Right kidney (tissue), 1 donor: ENCODE results near the gene NT5C2.
"Not testable (repeated sequence)": the region's sequence is repeated elsewhere in the genome, so short reads cannot be mapped to it uniquely, and the experiment has no call there.

Experiments
- DNase-seq: peaks from one replicate; pipeline ENCODE4 v3.0.0-alpha.2; 2016

Gene NT5C2

DNA sequence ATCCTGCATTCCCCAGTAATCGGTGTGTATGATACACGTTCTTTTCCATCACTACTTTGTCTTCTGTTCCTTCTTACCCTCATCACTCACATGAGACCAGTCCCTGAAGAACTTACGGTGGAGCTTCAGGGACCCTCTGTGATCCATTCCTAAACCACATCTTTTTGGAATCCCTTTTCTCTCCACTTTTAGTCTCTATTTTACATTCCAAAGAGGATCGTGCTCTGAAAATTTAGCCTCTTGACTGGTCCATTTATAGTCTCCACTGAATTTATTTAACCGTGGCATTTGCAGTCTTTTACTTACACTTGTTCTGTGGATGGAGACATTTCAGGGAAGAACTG is 109.1 kb downstream of the NT5C2 start:
- no peak for DNase-seq

DNA sequence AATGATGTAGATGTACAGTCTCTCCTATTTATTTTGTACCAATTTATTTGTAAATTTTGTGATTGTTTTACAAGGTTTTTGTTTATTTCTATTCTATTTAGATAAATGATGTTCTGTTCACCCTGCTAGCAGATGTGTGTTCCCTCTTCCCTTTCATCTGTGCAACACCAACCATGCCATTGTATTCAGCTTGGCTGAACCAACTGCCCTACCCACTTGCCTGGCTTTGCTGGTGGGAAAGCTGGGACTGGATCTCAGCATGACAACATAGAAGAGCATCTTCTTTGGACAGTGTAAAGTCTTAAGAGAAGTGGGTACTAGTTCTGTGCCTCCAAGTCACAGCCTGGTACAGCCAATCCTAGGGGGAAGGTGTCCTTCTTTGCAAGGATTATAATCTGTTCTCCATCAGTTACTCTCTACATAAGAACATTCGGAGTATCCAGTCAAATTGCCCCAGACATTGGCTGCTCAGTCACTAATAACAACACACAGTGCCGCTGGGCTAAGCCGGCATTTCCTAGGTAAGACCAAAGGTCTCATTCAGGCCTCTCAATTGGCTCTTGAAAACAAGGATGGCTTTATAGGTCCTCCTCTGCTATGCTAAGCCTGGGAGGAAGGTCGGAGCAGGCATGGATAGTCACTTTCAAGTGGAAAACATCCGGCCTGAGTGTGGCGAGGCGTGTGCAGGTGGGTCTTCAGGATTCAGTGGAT is 109.7 kb downstream of the NT5C2 start:
- no peak for DNase-seq

DNA sequence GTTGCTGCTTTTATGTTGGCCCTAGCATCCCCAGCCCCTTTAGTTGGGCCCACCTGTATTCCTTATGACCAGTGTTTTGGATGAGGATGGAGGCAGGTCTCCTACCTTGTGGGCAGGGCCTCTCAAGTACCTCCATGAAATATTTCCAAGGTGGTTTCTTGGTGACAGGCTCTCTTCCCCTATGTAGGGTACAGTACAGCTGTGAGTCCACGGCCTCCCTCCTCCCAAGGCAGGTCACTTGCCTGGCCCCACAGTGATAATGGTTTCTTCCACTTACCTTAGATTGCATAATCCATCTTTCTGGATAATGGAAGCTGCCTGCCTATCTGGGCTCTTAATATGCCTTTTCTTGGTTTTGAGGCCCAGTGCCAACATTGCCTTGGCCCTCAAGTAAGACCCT is 110.4 kb downstream of the NT5C2 start:
- no peak for DNase-seq

DNA sequence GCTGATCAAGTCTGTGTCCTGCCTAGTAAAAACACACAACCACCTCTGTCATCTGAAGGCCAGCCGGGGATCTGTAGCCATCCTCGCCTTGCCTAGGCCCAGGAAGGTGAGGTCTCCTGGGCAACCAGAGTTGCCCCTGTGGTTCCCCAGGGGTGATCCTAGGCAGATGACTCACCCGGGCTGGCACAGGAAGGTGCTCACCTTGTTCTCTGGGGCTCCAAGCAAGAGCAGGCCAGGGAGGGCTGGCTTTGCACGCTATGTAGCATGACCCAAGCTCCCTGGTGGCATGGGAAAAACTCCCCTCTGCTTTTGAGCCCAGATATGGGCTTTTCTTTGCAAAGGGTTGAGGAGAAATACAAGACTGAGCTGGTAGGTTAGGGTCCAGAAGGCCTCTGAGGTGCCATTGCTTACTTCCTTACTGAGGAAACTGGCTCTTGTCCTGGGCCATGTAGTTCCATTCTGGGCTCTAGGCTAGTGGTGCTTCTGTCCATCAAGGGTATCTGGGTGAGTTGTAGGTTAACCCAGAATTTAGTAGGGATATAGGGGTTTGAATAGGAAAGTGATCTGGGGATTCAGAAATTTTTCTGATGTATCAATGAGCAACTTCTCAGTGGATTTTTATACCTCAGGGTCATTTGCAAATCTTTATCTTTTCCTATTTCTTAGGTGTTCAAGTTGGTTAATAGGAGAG is 112.0 kb downstream of the NT5C2 start:
- DNase-seq: no peak

DNA sequence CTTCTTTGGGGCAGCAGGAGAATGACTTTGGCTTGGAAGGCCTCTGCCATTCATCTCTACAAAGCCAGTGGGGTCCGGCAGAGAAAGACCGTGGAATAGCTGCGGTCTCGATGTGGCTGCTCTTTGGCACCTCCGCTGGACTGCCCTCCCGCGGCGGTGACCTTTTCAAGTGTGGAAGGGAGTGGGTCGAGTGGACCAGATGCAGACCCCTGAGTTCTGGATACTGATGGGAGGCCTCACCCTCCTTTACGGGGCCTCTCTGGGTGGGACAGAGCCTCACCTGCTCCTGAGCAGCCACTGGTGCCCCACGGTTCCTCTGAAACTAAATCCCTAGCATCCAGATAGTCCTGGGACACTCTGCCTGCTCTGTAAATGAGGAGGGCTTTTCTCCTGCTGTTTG is 113.1 kb downstream of the NT5C2 start:
- no peak for DNase-seq

DNA sequence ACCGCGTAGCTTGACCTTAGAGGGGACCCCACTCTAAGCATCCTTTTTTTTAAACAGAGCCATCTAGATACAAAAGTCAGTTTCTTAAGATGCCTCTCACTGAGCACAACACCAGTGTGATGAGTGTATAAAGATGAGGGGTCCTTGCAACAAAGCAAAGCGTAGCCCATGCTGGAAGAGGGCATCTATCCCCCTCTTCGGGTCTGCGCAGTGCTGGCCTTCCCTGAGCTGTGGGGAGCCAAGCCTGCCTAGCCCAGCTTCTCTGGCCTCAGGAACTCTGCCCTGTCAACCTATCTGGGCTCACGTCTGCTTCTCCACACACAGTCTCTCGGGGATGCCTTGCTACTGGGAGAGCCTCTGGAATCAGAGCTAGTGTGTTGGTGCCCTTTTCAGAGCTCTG is 114.0 kb downstream of the NT5C2 start:
- no peak for DNase-seq

DNA sequence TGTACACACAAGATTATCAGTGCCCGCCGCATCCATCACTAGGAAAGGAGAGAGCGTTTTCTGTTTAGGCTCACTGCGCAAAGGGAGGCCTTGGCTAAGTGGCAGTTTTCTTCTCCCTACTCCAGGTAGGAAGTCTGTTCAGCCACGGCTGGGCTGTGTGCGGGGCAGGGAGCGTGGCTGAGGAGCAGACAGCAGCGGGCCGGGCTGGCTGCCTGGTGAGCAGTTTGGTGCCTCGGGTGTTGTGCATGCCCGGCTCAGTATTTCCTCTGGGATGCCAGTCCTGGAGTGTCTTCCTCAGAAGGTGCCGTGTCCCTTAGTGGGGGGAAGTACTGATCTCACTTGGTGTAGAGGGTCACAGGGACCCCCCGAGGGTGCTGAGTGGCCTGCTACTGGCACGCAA is 114.4 kb downstream of the NT5C2 start:
- no peak for DNase-seq

DNA sequence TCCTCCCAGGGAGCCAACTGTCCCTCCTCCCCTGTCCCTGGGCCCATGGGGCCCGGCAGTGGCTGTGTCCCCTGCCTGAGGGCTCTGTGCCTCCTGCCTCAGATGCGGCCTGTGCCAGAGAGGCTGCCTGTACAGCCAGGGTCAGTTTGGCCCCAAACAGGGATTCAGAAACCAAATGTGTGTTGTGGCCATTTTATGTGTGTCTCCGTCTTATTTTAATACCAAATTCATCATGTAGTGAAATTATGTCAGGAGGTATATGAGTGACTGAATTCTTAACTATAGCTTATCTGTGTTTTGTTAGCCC is 114.8 kb downstream of the NT5C2 start:
- no peak for DNase-seq

DNA sequence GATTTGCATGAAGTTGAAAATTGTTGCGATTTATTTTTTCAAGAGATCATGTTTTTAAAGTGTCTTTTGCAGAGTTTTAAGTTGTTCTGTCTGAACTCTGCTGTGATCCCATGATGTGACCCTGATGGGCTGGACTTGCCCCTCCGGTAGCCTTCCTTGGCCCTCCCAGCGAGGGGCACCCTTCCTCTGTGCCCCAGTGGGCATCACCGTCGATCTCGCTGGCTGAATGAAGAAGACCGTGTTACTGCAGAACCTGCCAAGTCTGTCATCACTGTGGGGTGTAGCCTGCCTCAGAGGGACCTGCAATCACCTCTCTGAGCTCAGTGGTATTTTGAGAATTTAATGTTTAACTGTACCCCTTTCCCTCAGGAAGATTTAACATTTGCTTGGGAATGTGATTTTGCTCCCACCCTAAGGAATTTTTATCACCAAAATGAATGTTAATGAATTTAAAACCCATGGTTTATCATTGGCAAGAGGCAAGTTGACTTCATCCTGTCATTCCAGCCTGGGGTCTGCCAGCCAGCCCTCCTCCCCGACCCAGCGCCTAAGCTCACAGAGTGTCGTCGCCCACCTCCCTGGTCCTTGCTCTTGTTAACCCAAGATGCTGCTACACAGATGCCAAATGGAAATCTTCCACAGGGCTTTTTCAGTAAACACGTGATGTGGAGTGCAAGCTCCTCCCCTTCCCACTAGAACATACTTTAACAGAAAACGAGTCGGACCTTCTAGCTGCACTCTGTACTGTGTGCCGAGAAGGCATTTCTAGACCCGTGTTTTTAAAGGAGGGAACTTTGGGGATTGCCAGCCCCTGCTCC is 115.4 kb downstream of the NT5C2 start:
- no peak for DNase-seq

DNA sequence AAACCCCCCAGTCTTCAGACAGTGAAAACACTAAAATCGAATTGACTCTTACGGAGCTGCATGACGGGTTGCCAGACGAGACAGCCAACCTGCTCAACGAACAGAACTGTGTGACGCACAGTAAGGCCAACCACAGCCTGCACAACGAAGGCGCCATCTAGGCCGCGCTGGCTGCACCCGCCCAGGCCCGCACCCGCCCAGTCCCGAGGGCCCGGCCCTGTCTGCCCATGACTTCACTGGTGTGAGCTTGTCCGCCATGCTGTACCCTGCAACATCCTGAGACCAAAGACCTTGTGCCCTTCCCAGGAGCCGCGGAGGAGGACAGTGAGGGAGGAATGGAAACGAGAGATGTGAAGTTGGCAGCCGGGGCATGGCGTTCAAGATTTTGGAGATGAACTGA is 116.1 kb downstream of the NT5C2 start:
- no peak for DNase-seq

DNA sequence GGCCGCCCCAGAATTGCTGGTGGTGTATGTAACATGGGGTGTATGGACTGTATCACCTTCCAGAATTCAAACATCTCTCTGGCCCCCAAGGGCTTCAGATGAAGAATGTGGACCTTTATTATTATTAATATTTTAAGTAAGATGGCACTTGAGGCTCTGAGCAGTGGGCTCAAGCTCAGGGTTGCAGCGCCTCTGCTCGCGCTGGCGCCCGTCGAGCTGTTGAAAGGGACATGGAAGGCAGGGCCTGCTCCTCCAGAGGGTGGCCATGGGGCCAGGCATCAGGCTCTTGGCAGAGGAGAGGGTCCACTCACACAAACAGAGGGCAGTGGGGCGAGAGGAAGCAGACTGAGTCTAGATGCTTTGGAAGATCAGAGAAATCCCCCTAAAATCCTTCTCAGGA is 120.2 kb downstream of the NT5C2 start:
- no peak for DNase-seq

DNA sequence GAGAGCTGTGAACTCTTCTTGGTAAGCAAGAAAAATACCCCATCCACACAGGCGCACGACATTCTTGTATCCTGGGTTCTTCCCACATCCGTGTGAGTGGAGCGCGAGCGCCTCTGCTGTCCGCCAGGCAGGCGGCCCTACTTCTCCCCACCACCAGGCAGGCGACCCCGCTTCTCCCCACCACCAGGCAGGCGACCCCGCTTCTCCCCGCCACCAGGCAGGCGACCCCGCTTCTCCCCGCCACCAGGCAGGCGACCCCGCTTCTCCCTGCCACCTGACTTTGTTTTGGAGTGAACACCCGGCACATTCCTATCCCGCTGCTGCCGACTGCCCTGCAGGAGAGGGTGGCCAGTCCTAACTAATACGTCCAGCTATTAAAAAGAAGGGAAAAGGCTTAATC is 120.8 kb downstream of the NT5C2 start:
- DNase-seq: no peak

DNA sequence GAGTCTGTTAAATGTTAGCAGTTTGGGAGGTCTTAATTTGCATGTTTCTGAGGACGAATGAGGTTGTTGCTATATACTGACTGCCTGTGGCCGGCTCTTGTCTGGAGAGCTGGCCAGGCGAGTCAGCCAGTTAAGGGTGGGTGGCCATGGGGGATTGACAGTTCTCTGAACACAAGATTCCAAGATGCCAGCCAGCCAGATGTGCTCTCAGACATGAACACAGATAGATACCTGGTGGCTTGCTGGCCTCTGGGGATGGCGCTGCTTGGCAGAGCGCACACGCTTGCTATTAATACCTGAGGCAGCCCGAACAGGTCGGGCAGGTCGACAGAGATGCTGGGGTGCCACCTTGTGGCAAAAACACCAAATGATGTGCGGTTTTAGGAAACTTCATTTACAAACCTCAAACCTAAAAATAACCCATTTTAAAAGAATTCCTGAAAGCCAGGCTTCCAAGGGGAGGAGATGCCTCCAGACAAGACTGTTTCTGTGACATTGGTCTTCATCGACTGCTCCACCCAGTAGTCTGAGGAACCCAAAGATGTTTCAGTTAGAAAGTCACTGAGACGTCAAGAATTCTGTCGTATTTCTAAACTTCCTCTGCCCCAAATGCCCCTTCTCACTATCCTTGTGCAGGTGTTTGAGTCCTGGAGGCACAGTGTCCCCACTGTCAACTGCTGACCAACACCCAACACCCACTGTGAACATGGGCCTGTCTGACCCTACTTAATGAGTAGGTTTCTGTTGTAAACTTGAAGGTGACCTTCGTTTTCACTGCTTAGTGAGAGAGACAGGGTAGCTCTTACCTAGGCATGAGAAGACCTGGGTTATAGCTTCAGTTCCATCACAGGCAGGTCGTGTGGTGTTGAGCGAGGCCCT is 123.4 kb downstream of the NT5C2 start:
- peak; percentile 53 for DNase-seq

DNA sequence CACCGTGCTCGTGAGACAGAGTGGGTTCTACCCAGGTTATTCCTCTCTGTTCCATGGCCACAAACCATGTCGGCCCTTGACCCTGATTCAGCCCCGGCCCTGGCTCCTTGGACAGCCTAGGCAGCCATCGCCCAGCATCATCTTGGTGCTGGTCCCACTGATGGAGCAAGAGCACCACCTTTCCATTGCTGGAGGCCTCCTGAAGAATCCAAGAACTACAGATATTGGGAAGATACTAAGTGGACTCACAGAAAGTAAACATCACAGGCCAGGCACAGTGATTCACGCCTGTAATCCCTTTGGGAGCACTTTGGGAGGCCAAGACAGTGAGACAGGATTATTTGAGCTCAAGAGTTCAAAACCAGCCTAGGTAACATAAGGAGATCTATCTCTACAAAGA is 125.1 kb downstream of the NT5C2 start:
- no peak for DNase-seq

DNA sequence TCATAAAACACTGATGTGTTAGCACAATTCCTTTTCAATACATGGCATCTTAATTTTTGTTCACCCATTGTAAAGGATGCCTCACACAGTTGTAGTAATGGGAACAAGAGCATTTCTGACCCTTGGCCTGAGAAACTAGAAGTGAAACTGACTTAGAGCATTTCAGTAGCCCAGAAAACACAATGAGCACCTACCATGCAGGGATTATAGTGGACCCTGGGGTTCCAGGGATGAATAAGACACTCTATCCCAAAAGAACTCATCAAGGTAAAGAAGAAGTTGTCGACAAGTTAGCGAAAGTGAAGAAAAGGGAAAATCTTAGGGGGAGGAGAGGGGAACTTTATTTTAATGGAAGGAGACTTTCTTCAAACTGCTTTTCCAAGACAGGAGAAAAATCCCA is 125.6 kb downstream of the NT5C2 start:
- no peak for DNase-seq

DNA sequence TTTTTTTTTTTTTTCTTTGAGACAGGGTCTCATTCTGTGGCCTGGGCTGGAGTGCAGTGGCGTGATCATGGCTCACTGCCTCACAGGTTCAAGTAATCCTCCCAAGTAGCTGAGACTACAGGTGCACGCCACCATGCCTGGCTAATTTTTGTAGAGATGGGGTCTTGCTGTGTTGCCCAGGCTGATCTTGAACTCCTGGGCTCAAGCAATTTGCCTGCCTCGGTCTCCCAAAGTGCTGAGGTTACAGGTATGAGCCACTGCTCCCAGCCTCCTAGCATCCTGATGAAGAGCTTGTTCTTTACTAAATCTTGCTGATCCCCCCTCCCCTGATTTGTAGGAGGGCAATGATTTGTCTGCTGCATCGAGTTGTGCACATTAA is 126.0 kb downstream of the NT5C2 start:
- not testable (repeated sequence) for DNase-seq

DNA sequence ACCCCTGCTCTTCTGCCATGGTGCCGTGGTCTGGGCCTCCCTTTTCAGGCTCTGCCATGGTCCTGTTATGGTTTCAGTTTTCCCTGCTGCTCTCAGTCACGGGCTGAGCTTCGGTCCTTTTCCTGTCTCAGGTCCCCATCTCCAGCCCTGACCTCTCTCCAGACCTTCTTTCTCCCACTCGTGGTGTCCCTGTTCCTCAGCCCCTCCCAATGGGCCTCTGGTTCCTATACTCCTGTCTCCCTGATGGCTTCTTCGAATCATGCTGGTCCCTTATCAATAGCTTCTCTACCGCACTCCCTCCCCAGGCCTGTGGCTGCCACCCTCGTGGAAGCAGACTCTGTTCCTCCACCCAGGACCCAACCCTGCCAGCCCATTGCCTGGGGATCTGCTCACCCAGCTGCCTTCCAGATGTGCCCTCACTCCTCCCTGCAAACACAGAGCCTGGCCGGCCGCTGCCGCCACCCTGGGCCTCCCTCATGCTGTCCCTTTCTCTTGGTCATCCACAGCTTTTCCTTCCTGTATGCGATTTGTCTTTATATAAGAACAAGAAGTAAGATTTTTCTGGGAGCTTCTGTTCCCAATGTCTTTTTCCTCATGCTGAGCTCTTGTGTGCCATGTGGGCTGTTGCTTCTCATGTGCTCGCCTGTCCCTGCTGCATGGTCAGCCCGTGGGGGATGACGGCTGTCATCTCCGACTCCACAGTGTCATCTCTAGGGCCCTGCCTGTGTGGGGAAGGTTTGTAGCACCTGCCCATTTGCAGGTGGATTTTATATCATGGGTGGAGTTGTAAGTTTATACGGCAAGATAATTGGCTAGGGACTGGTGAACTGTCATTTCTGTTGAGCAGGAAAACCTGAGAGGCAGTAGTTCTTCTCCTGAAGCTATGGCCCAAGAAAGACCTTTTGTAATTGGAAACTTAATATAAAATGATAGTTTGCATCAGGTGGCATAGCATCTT is 126.7 kb downstream of the NT5C2 start:
- DNase-seq: no peak

DNA sequence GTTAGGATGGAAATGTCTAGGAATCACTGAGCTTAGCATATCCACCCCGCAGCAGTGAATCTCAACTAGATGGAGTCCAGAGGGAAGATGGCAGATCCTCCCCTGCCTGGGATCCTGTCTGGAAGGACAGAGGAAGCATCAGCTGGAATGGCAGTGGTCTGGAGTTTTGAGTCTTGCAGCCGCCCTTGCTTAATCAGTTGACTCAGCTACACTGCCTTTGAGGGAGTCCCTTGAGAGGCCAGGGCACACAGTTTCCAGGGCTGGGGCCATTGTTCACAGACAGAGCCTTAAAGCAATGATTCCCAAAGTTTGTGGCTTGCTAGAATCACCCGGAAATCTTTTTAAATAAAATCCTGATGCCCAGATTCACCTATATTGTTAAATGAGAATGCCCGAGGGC is 128.1 kb downstream of the NT5C2 start:
- no peak for DNase-seq

DNA sequence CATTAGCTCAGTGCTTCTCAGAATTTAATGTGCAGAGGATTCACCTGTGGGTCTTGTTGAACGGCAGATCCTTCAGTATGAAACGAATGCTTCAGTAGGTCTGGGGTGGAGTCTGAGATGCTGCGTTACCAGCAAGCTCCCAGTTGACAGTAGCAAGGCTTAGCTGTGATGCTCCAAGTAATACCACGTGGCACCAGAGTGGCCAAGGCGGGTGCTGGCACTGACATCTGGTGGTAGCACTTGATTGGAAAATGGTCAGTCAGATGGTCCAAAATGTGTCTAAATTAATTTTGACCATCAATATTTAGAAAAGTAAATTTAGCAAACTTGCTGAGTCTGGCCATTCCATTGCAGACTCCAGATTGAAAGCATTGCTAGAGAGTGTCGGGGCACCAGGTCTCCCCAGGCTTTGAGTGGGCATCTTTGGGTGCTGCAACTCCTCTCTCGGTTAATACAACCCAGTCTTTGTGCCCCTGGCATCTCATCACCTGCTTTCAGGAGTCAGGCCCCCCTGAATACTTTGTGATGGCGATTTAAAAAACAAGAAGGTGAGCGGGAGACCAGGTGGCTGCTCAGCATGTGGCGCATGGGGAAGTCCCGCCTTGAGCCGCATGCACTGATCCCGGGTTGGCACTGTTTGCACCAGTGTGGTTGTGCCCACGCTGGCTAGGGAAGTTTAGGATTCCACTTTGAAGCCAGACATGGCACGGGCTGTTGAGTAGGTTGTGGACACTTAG is 130.1 kb downstream of the NT5C2 start:
- no peak for DNase-seq

DNA sequence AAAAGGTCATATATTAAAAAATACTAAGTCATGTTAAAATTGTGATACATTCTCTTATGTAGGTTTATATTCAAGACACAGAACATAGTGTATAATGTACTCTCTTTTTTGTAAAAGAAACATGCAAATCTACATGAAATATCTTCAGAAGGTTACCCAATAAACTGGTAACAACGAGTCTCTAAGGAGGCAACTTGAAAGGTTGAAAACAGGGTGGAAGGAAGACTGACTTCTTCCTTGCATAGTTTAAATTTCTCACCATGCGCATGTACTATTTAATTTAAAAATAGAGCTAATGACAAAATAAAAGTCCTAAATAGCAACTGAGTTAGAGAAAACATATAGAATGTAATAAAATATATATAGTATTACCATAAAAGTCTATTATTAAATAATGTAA is 132.5 kb downstream of the NT5C2 start:
- no peak for DNase-seq

DNA sequence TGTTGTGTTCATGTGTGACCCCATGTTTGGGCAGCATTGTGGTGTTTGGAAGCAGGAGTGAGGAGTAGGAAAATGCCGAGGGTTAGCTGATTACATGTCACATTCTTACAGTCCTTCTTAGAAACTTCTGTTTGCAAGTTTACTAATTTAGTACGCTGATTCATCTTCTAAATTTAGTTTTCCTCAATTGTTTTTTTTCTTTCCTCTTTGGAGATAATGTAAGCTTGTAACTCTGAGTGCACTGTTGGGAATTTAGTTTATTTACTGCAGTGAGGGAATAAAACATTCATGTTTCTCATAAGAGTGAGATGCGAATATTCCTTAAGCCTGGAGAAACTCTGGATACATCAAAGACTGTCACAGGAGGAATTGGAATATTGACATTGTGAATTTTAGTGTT is 135.0 kb downstream of the NT5C2 start:
- DNase-seq: no peak
